ENCODE data around the gene PELO. TPM values are rescaled to one million over a fixed set of nuclear protein-coding genes. Genes with fewer than 3 reads are reported as not detected.

The PELO gene
- total and polyA plus RNA-seq, 4 donors = 11.0 to 52.4 (median 39.9) TPM

GRCh38 chr5:52789851-52790250, 2.1 kb downstream of the PELO start:
- Histone ChIP-seq H3K27ac (ENCODE audit: low read depth in 1 of 2, low read length in 2 of 2) (no peak overlapping the region), H3K4me3 (ENCODE audit: low read length in 2 of 2) (peak overlapping the region; percentile 86 to 93), H3K4me1 (ENCODE audit: control insufficient read depth in 1 of 2, insufficient read depth in 2 of 2, low read length in 2 of 2) (peaks cover 6 to 10% of the 10 kb centered on the region in 2 donors), H3K27me3 (ENCODE audit: control insufficient read depth in 1 of 2, insufficient read depth in 2 of 2, low read length in 1 of 2) (no peaks in the 10 kb centered on the region), H3K36me3 (ENCODE audit: control insufficient read depth in 1 of 2, insufficient read depth in 2 of 2, low read length in 1 of 2) (no peaks in the 10 kb centered on the region), H3K9me3 (ENCODE audit: control insufficient read depth, low read length) (no peaks in the 10 kb centered on the region)
- intact Hi-C loops (cut with DNase I) = loop anchor here (5.0 to 10.0 kb wide), 4 partner anchors 98 to 305 kb away; no protein-coding TSS in a partner anchor
- no peak for DNase-seq
- no peak for ATAC-seq (ENCODE audit: low FRiP score)
- 11 to 20% methylated on average over 2 of the region's 2 CpGs for WGBS, 2 donors

GRCh38 chr5:52791366-52791765, 3.6 kb downstream of the PELO start:
- H3K4me3 ChIP-seq (ENCODE audit: low read length in 2 of 2) = peak overlapping the region; percentile 86 to 93
- H3K4me1 ChIP-seq (ENCODE audit: control insufficient read depth in 1 of 2, insufficient read depth in 2 of 2, low read length in 2 of 2) = peaks cover 6 to 10% of the 10 kb centered on the region in 2 donors
- H3K27me3 ChIP-seq (ENCODE audit: control insufficient read depth in 1 of 2, insufficient read depth in 2 of 2, low read length in 1 of 2) = no peaks in the 10 kb centered on the region
- 61 to 71% methylated on average over 1 of the region's 1 CpG for WGBS, 2 donors
- H3K9me3 ChIP-seq (ENCODE audit: control insufficient read depth, low read length) = no peaks in the 10 kb centered on the region
- no peaks in the 10 kb centered on the region for H3K36me3 ChIP-seq (ENCODE audit: control insufficient read depth in 1 of 2, insufficient read depth in 2 of 2, low read length in 1 of 2)
- no peak for DNase-seq
- H3K27ac ChIP-seq (ENCODE audit: low read depth in 1 of 2, low read length in 2 of 2) = peak overlapping the region; percentile 54 to 67
- ATAC-seq (ENCODE audit: low FRiP score) = no peak
- intact Hi-C loops (cut with DNase I) = no loop called here

GRCh38 chr5:52794519-52794918, 6.8 kb downstream of the PELO start:
- ATAC-seq (ENCODE audit: low FRiP score) (no peak), DNase-seq (no peak)
- 30 to 36% methylated on average over 1 of the region's 1 CpG for WGBS, 2 donors
- H3K36me3 ChIP-seq (ENCODE audit: control insufficient read depth in 1 of 2, insufficient read depth in 2 of 2, low read length in 1 of 2) = no peaks in the 10 kb centered on the region
- no peak overlapping the region for H3K27ac ChIP-seq (ENCODE audit: low read depth in 1 of 2, low read length in 2 of 2)
- H3K9me3 ChIP-seq (ENCODE audit: control insufficient read depth, low read length) = no peaks in the 10 kb centered on the region
- H3K4me3 ChIP-seq (ENCODE audit: low read length in 2 of 2) = no peak overlapping the region
- intact Hi-C loops (cut with DNase I) = no loop called here
- H3K27me3 ChIP-seq (ENCODE audit: control insufficient read depth in 1 of 2, insufficient read depth in 2 of 2, low read length in 1 of 2) = no peaks in the 10 kb centered on the region
- peaks cover 10% of the 10 kb centered on the region in 2 donors for H3K4me1 ChIP-seq (ENCODE audit: control insufficient read depth in 1 of 2, insufficient read depth in 2 of 2, low read length in 2 of 2)

GRCh38 chr5:52796031-52796430, 8.3 kb downstream of the PELO start:
- H3K4me1 ChIP-seq (ENCODE audit: control insufficient read depth in 1 of 2, insufficient read depth in 2 of 2, low read length in 2 of 2) = peaks cover 10% of the 10 kb centered on the region in 2 donors

GRCh38 chr5:52796516-52797103, 8.9 kb downstream of the PELO start:
- Histone ChIP-seq H3K9me3 (ENCODE audit: control insufficient read depth, low read length) (no peaks in the 10 kb centered on the region), H3K27me3 (ENCODE audit: control insufficient read depth in 1 of 2, insufficient read depth in 2 of 2, low read length in 1 of 2) (no peaks in the 10 kb centered on the region), H3K4me1 (ENCODE audit: control insufficient read depth in 1 of 2, insufficient read depth in 2 of 2, low read length in 2 of 2) (peaks cover 9 to 10% of the 10 kb centered on the region in 2 donors), H3K36me3 (ENCODE audit: control insufficient read depth in 1 of 2, insufficient read depth in 2 of 2, low read length in 1 of 2) (peaks cover 0 to 2% of the 10 kb centered on the region in 2 donors), H3K4me3 (ENCODE audit: low read length in 2 of 2) (no peak overlapping the region), H3K27ac (ENCODE audit: low read depth in 1 of 2, low read length in 2 of 2) (no peak overlapping the region)
- ATAC-seq (ENCODE audit: low FRiP score) = no peak
- WGBS, 2 donors = 49 to 52% methylated on average over 2 of the region's 2 CpGs
- intact Hi-C loops (cut with DNase I) = no loop called here
- no peak for DNase-seq

More at GRCh38 chr5:52796031-52796430, 8.3 kb downstream of the PELO start:
- Histone ChIP-seq H3K36me3 (ENCODE audit: control insufficient read depth in 1 of 2, insufficient read depth in 2 of 2, low read length in 1 of 2) (no peaks in the 10 kb centered on the region), H3K4me3 (ENCODE audit: low read length in 2 of 2) (no peak overlapping the region), H3K9me3 (ENCODE audit: control insufficient read depth, low read length) (no peaks in the 10 kb centered on the region), H3K27me3 (ENCODE audit: control insufficient read depth in 1 of 2, insufficient read depth in 2 of 2, low read length in 1 of 2) (no peaks in the 10 kb centered on the region), H3K27ac (ENCODE audit: low read depth in 1 of 2, low read length in 2 of 2) (no peak overlapping the region)
- intact Hi-C loops (cut with DNase I) = no loop called here
- DNase-seq (no peak), ATAC-seq (ENCODE audit: low FRiP score) (no peak)

- intact Hi-C loops (cut with DNase I) = no loop called here
- Histone ChIP-seq H3K36me3 (ENCODE audit: control insufficient read depth in 1 of 2, insufficient read depth in 2 of 2, low read length in 1 of 2) (peaks cover 0 to 2% of the 10 kb centered on the region in 2 donors), H3K9me3 (ENCODE audit: control insufficient read depth, low read length) (no peaks in the 10 kb centered on the region), H3K4me1 (ENCODE audit: control insufficient read depth in 1 of 2, insufficient read depth in 2 of 2, low read length in 2 of 2) (peaks cover 4 to 6% of the 10 kb centered on the region in 2 donors), H3K27ac (ENCODE audit: low read depth in 1 of 2, low read length in 2 of 2) (peak overlapping the region; percentile 44 to 89), H3K27me3 (ENCODE audit: control insufficient read depth in 1 of 2, insufficient read depth in 2 of 2, low read length in 1 of 2) (no peaks in the 10 kb centered on the region), H3K4me3 (ENCODE audit: low read length in 2 of 2) (peak overlapping the region in 1 of 2 donors; percentile 90)
- WGBS, 2 donors = 0 to 1% methylated on average over 3 of the region's 3 CpGs
- ATAC-seq (ENCODE audit: low FRiP score) (no peak), DNase-seq (no peak)
Observed at GRCh38 chr5:52798938-52799337, 11.2 kb downstream of the PELO start.

GRCh38 chr5:52799358-52799982, 11.8 kb downstream of the PELO start:
- Histone ChIP-seq H3K27ac (ENCODE audit: low read depth in 1 of 2, low read length in 2 of 2) (peak overlapping the region; percentile 44 to 81), H3K4me1 (ENCODE audit: control insufficient read depth in 1 of 2, insufficient read depth in 2 of 2, low read length in 2 of 2) (peaks cover 4 to 6% of the 10 kb centered on the region in 2 donors), H3K9me3 (ENCODE audit: control insufficient read depth, low read length) (no peaks in the 10 kb centered on the region), H3K4me3 (ENCODE audit: low read length in 2 of 2) (peak overlapping the region; percentile 46 to 90), H3K36me3 (ENCODE audit: control insufficient read depth in 1 of 2, insufficient read depth in 2 of 2, low read length in 1 of 2) (peaks cover 0 to 2% of the 10 kb centered on the region in 2 donors), H3K27me3 (ENCODE audit: control insufficient read depth in 1 of 2, insufficient read depth in 2 of 2, low read length in 1 of 2) (no peaks in the 10 kb centered on the region)
- WGBS, 2 donors = 0 to 1% methylated on average over 19 of the region's 19 CpGs
- intact Hi-C loops (cut with DNase I) = no loop called here
- DNase-seq = peak; percentile 77 to 81
- ATAC-seq (ENCODE audit: low FRiP score) = peak; percentile 76

GRCh38 chr5:52799983-52800393, 12.3 kb downstream of the PELO start:
- Histone ChIP-seq H3K27me3 (ENCODE audit: control insufficient read depth in 1 of 2, insufficient read depth in 2 of 2, low read length in 1 of 2) (no peaks in the 10 kb centered on the region), H3K27ac (ENCODE audit: low read depth in 1 of 2, low read length in 2 of 2) (peak overlapping the region; percentile 58 to 81), H3K9me3 (ENCODE audit: control insufficient read depth, low read length) (no peaks in the 10 kb centered on the region), H3K36me3 (ENCODE audit: control insufficient read depth in 1 of 2, insufficient read depth in 2 of 2, low read length in 1 of 2) (peaks cover 0 to 2% of the 10 kb centered on the region in 2 donors), H3K4me1 (ENCODE audit: control insufficient read depth in 1 of 2, insufficient read depth in 2 of 2, low read length in 2 of 2) (peaks cover 4 to 6% of the 10 kb centered on the region in 2 donors), H3K4me3 (ENCODE audit: low read length in 2 of 2) (peak overlapping the region; percentile 90)
- intact Hi-C loops (cut with DNase I) = loop anchor here (5.0 to 10.0 kb wide), 2 partner anchors 37 to 95 kb away; no protein-coding TSS in a partner anchor
- DNase-seq = peak; percentile 97 to 99
- peak; percentile 96 for ATAC-seq (ENCODE audit: low FRiP score)
- WGBS, 2 donors = 0% methylated on average over 28 to 34 of the region's 34 CpGs
